ENCODE results near the gene RETREG3.
"Not testable (repeated sequence)": the region's sequence is repeated elsewhere in the genome, so short reads cannot be mapped to it uniquely, and the experiment has no call there.

Gene RETREG3, protein sequence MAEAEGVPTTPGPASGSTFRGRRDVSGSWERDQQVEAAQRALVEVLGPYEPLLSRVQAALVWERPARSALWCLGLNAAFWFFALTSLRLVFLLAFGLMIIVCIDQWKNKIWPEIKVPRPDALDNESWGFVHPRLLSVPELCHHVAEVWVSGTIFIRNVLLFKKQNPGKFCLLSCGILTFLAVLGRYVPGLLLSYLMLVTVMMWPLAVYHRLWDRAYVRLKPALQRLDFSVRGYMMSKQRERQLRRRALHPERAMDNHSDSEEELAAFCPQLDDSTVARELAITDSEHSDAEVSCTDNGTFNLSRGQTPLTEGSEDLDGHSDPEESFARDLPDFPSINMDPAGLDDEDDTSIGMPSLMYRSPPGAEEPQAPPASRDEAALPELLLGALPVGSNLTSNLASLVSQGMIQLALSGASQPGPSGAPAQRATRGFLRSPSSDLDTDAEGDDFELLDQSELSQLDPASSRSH

GRCh38 chr17:42609182-42609813, at the start of gene RETREG3, which contains the start of gene TUBG1:
Gene RETREG3, minus strand, starts transcription at chr17:42609374. Its CDS starts 50 bp downstream, at chr17:42609324.
Gene TUBG1, plus strand, starts transcription at chr17:42609683. Its CDS starts 55 bp downstream, at chr17:42609738.
- peak; percentile 100 for DNase-seq (ENCODE audit: low spot score)

DNA sequence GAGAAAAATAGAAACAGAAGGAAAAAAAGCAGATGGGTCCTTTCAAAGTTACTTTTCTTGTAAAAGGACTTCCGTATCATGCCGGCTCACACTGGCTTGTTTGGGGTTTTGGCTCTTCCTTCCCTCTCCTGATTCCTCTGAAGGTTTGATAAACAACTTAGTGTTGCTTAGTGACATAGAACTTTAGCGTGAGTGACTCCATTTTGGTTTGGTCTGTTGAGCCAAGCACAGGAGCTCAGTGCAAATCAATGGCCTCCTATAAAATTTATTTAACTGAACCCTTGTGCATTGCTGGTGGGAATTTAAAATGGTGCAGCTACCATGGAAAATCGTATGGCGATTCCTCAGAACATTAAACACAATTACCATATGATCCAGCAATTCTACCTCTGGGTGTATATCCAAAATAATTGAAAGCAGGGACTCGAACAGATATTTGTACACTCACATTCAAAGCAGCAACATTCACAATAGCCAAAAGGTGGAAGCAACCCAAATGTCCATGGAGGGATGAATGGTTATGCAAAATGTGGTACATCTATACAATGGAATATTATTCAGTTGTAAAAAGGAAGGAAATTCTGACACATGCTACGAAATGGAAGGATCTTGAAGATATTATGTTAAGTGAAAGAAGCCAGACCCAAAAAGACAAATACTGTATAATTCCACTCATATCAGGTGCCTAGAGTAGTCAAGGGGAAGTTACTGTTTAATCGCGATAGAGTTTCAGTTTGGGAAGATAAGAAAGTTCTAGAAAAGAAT, 48.8 kb upstream of the RETREG3 start:
- DNase-seq (ENCODE audit: low spot score) = no peak

DNA sequence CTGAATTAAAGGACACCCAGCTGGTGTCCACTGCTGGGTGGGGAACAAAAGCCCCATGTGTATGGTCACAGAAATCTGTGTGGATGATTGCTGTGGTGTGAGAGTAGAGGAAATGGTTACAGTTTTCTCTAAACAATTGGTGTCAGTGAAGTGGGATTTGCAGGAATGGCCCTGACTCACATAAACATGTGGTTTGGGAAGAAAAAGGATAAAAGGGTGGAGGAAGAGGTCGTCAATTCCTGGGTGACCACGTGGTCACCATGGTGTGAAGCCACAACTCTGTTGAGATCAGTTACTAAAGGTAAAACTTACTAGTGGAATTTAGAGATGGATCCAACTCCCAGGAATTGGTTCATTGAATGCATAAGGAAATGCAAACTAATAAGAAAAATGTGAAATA, 46.4 kb upstream of the RETREG3 start:
- no peak for DNase-seq (ENCODE audit: low spot score)

GRCh38 chr17:42653179-42654124, 44.3 kb upstream of the RETREG3 start:
- peak; percentile 87 for DNase-seq (ENCODE audit: low spot score)

- no peak for DNase-seq (ENCODE audit: low spot score)
Measured at GRCh38 chr17:42651392-42651791, 42.2 kb upstream of the RETREG3 start.

DNA sequence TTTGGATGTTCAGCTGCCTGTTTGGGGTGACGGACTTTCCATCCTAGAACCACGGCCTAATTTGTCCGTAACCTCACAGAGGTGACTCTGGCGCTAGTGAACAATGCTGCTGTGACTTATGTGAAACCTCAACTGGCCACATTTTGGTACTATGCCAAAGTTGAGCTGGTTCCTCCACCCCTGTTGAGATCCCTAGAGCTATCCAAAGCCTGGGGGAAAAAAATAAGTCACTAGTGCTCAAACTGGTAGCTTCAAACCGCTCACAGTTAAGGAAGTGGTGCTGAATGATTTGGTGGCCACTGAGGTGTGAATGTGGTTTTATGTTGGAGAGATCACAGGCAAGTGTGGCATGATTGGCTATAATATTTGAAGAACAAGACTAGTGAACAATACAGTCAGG, 38.6 kb upstream of the RETREG3 start:
- no peak for DNase-seq (ENCODE audit: low spot score)

- DNase-seq (ENCODE audit: low spot score) = no peak
Measured at GRCh38 chr17:42642336-42642735, 33.2 kb upstream of the RETREG3 start.

DNA sequence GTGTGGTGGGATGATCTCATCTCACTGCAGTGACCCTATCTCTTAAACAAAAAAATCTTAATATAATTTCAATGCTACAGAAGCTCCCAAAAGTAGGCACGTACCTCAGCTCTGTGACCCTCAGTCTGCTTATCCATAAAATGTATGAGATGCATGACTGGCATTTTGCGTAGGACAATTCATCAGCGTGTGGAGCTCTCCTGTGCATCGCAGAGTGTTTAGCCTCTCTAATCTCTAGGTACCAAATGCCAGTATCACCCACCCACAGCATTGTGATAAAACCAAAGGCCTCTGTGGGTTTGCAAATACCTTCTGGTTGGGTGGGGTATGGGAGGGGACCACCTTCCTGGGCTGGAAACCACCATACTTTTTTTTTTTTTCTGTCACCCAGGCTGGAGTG, 30.9 kb upstream of the RETREG3 start:
- DNase-seq (ENCODE audit: low spot score) = no peak

DNA sequence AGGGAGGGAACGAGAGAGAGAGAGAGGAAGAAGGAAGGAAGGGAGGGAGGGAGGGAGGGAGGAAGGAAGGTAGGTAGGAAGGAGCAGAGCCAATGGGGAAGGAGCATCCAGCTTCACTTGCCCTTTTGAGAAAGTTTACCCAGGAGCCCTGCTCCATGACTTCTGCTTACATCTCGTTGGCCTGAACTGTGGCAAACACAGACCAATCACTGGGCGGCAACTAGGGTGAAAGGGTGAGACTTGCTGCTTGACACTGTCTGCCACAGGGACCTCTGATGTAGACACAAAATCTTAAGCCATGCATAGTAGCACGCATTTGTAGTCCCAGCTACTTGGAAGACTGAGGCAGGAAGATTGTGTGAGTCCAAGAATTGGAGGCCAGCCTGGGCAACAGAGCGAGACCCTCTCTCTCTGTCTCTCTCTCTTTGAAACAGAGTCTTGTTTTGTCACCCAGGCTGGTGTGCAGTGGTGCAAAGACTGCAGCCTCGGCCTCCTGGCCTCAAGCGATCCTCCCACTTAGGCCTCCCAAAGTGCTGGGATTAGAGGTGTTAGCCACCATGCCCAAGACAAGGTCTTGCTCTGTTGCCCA, 30.4 kb upstream of the RETREG3 start:
- no peak for DNase-seq (ENCODE audit: low spot score)

- no peak for DNase-seq (ENCODE audit: low spot score)
Measured at GRCh38 chr17:42632949-42633444, 23.8 kb upstream of the RETREG3 start.

DNA sequence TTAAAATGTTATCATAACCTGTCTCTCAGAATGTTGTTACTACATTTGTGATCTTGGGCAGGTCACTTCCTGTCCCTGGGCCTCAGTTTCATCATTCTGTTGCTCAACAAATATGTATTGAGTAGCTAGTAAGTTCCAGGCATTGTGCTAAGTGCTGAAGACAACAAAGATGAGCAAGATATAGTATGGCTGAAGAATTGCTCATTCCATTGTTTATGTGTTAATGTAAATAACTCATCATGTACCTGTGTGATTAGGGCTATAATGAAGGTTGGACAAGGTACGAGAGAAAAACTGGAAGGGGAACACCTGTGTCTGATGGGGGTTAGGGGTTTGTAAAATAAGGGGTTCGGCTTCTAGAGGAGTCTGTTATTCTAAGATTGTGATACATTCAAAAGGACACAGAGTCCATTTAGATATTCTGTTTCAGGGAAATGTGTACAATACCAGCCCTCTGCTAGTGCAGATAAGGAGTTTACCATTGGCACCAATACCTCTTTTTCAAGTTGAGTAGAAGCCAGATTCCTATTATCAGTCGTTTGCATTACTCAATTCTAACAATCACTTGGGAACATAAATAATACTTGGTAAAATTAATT, 20.3 kb upstream of the RETREG3 start:
- no peak for DNase-seq (ENCODE audit: low spot score)

- not testable (repeated sequence) for DNase-seq (ENCODE audit: low spot score)
Measured at GRCh38 chr17:42627032-42627764, 18.0 kb upstream of the RETREG3 start.

- no peak for DNase-seq (ENCODE audit: low spot score)
Measured at GRCh38 chr17:42623732-42624596, 14.8 kb upstream of the RETREG3 start.

DNA sequence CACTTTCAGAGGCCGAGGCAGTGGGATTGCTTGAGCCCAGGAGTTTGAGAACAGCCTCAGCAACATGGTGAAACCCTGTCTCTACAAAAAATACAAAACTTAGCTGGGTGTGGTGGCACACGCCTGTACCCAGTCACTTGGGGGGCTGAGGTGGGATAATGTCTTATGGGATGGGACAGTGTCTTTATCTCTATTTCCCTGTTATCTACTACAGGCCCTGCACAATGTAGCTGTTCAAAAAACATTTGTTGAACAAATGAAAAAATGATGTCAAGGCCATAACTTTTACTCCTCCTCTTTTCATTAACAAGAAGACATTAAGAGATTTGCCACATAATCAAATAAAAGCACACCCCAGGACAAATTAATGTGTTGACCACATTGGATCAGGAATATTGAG, 14.1 kb upstream of the RETREG3 start:
- no peak for DNase-seq (ENCODE audit: low spot score)

DNA sequence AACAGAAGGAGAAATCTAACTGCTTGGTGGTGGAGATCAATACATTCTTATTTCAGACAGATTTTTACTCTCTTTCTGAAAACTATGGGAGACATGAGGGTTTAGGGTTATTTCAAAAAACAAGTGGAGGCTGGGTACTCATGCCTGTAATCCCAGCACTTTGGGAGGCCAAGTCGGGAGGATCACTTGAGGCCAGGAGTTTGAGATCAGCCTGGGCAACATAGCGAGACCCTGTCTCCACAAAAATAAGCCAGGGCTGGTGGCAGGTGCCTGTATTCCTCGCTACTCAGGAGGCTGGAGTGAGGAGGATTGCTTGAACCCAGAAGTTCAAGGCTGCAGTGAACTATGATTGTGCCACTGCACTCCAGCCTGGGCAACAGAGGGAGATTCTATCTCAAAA, 12.8 kb upstream of the RETREG3 start:
- DNase-seq (ENCODE audit: low spot score) = not testable (repeated sequence)

GRCh38 chr17:42618442-42619150, 9.4 kb upstream of the RETREG3 start:
- no peak for DNase-seq (ENCODE audit: low spot score)

GRCh38 chr17:42617956-42618431, 8.8 kb upstream of the RETREG3 start:
- DNase-seq (ENCODE audit: low spot score) = no peak
